T1000 (cell line): ENCODE results near the gene WDR4.
"Not testable (repeated sequence)": the region's sequence is repeated elsewhere in the genome, so short reads cannot be mapped to it uniquely, and the experiment has no call there.

Experiments
- DNase-seq: peaks from one replicate; lab custom pipeline; 2025; ENCODE audit warnings: mixed read lengths; lab: John Stamatoyannopoulos, UW

Gene WDR4

GRCh38 chr21:42852925-42853570 is 26.3 kb downstream of the WDR4 start:
- no peak for DNase-seq

DNA sequence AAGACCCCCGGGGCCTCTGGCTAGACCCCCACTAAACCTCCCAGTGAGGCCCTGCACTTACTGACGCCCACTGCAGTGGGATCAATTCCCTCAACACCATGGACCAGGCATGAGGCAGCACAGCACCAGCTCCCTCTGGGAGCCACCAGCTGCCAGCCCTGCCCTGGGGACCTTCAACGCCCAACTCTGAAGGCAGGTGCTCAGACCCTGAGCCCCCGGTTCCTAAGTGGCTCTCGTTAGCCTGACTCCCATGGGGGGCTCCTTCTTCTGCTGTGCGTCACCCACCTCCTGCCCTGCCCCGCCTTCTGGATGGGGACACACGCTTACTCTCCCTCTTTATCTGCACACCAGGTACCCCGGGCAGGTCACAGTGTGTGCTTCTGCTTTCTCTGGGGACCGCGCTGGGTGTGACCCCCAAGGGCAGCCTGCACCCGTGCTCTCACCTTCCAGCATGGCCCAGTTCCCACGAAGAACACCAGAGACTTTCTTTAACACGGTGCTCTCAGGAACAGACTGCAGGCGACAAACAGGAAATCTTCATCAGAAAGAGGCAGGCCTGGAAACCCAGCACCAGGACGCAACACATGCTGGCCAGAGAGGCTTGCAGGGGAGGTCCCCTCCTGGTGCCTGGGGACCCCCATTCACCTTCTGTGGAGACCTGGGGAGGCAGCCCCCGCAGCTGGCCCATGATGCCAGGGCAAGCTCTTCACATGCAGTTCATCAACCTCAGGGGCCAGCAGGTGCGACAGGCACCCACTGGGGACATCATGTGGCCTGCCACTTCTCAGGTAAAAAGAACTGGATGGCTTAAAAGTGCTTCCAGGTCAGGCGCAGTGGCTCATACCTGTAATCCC is 27.3 kb downstream of the WDR4 start:
- no peak for DNase-seq

GRCh38 chr21:42850866-42851391 is 28.4 kb downstream of the WDR4 start:
- no peak for DNase-seq

DNA sequence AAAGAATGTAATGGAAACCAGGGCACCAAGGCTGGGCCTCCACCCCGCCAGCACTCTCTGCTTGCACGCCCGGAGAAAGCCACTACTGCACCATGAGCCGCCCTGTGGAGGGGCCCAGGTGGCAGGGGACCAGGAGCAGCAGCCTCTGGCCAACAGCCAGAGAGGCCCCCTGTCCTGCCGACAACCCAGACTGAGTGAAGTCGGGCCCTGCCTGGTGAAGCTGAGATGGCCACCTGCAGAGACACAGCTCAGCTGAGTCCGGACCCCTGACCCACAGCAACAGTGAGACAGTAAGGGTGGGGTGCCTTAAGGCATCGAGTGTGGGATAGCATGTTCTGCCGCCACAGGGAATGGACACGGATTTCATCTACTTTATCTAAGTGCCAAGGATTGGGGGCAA is 28.9 kb downstream of the WDR4 start:
- no peak for DNase-seq

DNA sequence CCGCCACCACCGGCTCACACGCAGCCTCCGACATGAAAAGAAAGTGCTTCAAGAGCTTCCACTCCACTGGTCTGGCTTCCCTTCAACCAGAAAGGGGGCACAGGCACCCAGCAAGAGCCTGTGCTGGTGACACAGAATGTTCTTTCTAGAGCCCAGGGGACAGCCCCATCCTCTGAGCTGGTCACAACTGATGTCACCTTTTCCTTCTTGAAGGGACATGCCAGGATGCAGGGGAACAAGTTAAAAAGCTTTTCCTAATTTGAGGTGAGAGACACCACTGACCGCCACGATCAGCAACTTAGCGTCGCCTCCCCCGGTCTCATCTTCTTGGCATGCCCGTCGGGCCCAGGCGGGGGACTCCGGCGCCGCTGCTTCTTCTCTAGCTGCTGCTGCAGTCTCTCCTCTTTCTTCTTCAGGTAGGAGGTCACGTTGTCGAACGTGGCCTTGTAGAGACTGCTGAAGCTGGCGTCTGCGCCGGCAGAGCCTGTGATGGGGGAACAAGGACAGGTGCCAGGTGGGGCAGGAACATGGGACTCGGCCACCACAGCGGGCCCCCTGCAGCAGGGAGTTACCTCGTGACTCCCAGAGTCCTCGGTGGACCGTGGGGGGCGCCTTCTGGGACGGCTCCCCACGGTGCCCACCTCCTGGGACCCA is 29.5 kb downstream of the WDR4 start:
- DNase-seq: no peak

DNA sequence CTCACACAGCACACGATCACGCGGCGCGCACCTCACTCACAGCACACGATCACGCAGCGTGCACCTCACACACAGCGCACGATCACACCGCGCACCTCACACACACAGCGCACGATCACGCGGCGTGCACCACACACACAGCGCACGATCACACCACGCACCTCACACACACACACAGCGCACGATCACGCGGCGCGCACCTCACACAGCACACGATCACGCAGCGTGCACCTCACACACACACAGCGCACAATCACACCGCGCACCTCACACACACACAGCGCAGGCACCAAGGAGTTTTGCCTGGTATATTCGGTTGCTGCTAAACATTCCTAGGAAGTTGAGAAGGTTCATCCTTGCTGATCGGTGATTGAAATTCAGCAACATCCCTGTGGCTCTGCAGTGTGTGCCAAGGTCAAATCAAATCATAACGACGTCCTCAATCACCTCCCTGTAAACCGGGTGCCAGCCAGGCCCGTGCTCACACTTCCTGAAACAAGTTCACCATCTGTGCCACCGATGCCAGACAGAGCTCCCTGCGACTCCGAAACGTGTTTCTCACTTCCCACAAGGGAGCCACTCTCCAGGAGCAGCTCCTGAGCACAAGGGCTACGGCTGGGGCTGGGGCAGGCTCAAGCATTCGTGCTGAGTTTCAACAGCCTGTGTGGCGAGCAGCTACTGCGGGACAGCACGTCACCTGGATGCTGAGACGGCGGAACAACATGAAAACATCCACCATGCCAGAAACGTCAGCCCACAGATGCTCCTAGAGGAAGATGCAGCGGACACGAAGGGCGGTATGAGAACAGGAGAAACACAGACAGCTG is 30.2 kb downstream of the WDR4 start:
- no peak for DNase-seq

DNA sequence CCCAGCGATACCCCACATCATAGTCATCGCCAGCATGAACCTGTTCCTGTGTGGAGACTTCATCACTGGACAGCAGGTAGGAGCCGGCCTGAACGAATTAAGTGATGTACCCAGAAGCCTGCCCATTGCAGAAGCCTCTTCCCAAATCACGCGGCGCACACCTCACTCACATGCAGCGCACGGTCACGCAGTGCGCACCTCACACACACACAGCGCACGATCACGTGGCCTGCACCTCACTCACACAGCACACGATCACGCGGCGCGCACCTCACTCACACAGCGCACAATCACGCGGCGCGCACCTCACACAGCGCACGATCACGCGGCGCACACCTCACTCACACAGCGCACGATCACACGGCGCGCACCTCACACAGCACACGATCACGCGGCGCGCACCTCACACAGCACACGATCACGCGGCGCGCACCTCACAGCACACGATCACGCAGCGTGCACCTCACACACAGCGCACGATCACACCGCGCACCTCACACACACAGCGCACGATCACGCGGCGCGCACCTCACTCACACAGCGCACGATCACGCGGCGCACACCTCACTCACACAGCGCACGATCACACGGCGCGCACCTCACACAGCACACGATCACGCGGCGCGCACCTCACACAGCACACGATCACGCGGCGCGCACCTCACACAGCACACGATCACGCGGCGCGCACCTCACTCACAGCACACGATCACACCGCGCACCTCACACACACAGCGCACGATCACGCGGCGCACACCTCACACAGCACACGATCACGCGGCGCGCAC is 31.0 kb downstream of the WDR4 start:
- DNase-seq: not testable (repeated sequence)

DNA sequence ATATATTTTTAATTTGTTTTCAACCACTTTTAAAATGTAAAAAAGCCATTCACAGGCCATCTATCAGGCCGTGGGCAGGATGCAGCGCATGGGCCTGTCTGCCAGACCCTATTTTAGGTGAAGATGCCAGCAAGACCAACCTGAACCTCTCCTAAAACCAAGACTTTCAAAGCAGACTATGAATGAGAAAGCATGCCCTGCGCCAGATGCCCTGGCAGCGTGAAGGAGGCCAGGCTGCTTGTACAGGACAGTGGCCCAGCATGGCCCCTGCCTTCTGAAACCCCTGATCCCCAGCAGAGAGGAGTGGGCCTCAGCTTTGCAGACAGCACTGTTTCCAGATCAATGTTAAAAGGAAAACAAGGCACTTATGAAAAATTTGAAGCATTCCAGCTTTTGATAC is 31.6 kb downstream of the WDR4 start:
- no peak for DNase-seq

- DNase-seq: no peak
Measured at GRCh38 chr21:42847051-42847707, 32.2 kb downstream of the WDR4 start.

- no peak for DNase-seq
Measured at GRCh38 chr21:42846221-42846620, 33.1 kb downstream of the WDR4 start.

- no peak for DNase-seq
Measured at GRCh38 chr21:42845296-42845965, 33.9 kb downstream of the WDR4 start.

DNA sequence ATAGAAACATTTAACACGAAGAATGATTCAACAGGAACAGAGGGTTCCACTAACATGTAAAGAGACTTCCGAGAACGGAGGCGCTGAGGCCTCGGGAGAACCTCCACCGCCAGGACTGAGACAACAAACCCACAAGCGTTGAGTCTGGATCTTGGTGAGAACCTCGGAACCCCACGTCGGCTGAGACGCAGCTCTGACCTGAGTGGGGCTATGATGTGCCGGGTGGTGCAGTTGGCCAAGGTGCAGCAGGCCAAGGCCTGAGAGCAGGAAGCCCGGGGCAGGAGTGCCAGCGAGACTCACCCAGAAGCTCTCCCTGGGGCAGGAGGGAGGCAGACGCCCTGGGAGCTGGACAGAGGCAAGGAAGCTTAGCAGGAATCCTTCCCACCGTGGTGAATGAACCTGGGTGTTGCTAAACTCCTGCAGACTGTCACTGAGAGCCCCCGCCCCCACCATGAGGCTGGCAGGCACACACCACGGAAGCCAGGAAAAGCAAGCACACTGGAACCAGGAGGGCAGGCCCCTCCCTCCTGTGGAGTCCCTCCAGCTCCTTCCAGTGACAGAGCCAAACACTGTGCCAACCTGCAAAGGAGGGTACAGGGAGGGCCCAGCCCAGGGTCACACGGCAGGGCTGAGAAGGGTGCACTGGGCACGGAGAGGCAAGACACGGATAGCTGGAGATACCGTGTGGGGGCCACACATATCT is 34.8 kb downstream of the WDR4 start:
- no peak for DNase-seq

DNA sequence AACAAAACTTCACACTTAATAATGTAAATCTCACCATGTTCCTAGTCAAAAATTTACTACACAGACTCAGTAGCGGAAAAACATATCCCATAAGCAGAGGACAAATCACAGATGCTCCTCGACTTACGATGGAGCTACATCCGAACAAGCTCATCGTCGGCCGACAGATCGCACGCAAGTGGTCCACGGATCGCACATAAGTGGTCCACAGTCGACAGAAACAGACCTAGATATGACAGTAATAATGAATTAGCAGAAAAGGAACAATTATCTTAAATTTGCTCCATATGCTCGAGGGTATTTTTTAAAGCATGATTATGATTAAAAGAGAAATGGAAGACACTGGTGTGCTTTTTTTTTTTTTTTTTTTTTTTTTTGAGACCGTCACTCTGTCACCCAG is 36.3 kb downstream of the WDR4 start:
- DNase-seq: no peak

DNA sequence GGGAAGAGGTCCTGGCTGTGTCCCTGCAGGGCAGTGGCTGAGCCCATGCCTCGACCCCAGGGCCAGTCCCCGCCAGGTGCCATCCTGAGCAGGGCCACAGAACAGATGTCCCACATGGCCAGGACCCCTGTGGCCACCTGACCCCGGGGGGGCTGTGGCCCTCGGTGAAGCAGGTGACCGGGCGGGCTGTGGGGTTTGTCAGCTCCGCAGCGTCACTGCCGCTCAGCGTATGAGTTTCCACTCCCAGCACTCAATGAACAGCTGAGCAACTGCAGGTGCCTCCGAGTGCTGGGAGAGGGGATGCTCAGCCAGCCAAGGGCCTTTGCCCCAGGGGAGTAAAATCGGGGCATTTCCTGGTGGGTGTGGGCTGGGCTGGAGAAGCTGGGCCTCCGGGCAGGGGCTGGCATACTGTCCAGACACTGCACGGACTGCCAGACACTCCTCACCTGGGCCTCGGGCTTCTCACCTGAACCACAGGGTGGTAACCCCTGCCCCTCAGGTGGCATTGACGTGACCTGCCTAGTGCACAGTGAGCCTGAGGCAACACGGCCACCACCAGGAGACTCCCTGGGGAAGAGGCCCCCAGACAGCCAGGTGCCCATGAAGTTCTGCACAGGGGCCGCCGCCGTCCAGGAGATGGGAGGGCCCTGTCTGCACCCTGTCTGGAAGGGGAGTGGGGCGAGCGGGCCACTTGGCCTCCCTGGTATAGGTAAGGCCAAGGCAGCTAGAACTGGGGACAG is 37.3 kb downstream of the WDR4 start:
- not testable (repeated sequence) for DNase-seq

DNA sequence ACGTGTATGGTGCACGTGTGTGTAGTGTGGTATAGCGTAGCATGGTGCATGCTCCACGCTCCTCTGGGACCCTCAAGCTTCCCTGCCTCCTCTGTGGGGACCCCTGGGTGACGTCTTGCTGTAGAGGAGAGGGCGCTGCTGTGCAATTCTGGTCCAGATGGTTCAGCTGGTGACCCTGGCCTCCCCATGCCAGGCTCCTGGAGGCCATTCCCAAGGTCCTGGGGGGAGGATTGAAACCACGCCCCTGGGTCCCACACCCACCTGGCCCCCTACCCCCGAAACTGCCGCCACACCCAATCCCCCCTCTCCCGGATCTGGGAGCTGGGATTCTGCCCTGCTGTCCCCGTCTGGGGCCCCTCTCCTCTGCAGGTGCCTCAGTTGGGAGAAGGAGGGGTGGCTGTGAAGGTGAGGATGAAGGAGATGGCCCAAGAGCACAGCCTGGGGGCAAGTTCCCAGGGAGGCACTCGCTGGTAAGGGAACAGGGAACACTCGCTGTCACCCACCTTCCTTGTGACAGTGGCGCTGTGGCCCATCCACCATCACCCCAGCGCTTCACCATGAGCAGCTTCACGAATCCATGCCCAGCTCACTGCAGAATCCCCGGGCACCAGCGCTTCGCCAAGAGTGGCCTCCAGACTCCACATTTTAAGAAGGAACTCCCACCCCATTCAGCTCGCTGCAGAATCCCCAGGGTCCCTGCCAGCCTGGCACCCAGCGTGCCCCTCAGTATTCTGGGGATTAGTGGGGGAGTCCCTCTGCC is 38.0 kb downstream of the WDR4 start:
- no peak for DNase-seq

GRCh38 chr21:42840411-42841155 is 38.8 kb downstream of the WDR4 start:
- DNase-seq: no peak
